Astrocyte of the cerebellum (primary cell): ENCODE measurements around the gene TMEM33.

Experiments
- DNase-seq: peaks from one replicate; pipeline ENCODE4 v3.0.0-alpha.2; 2011; ENCODE audit warnings: low read depth
- H3K4me3 ChIP-seq: 2 replicates; pipeline ENCODE4 v1.5.1; 2011; ENCODE audit warnings: mild to moderate bottlenecking, low read depth, low read length, moderate library complexity
- CTCF ChIP-seq: IDR thresholded peaks from 2 replicates; pipeline ENCODE4 v1.5.1; 2012; ENCODE audit warnings: low read length, low read depth, moderate library complexity, mild to moderate bottlenecking; ENCODE audit errors: missing control alignments
- in situ Hi-C: cut with HindIII; loops from 2 replicates; pipeline ENCODE4 v1.10.0; 2017; ENCODE audit warnings: low sequenced_read_pairs

The TMEM33 gene

GRCh38 chr4:42008011-42008786, 73.0 kb downstream of the TMEM33 start:
- in situ Hi-C loops = no loop called here
- no peak for DNase-seq
- no peak for TF ChIP-seq CTCF
- no peak overlapping the region for H3K4me3 ChIP-seq
